Iris pigment epithelial cell (primary cell): ENCODE results near the gene AP3B1.

Experiments
- DNase-seq: peaks from one replicate; pipeline ENCODE4 v3.0.0-alpha.2; 2011; ENCODE audit warnings: low read depth

Gene AP3B1

GRCh38 chr5:78294248-78295034 is at the start of gene AP3B1:
Gene AP3B1 (minus strand): TSS chr5:78294698. CDS start chr5:78294579, 119 bp downstream.
- peak; percentile 98 for DNase-seq

- DNase-seq = no peak
These were observed 46.9 kb upstream of the AP3B1 start for GRCh38 chr5:78341440-78341839.

GRCh38 chr5:78339617-78340436 is 45.3 kb upstream of the AP3B1 start:
- no peak for DNase-seq

GRCh38 chr5:78336698-78337097 is 42.2 kb upstream of the AP3B1 start:
- no peak for DNase-seq

DNA sequence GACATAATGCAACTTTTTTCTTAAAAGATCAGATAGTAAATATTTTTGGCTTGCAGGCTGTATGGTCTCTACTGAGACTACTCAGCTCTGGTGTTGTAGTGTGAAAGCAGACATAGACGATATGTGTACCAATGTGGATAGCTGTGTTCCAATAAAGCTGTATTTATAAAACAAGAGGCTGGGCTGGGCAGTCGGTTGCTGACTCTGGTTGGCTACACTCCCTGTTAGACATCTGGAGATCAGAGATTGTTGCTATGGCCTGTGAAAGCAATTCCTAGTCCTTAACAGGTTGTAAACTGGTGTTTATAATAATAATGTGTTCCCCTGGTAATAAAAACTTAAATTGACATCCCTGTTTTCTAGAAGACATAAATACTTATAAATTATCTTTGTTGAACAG is 41.5 kb upstream of the AP3B1 start:
- DNase-seq = no peak

DNA sequence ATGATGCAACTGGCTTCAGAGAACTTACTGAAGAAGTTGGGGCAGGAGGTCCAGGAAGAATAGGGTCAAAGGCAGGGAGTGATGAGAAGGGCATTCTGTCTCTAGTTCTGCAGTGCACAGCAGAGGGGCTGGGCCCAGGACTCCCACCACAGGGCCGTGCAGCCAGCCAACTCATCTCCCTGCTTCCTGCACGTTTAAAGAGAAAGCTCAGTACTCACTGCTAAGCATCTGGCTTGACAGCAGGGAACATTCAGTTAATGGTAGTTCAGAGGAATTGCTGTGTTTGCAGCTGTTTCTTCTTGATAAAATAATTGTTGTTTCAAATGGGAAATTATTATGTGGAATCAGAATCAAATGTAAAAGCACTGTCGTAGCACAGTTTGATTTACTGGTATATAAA is 40.3 kb upstream of the AP3B1 start:
- no peak for DNase-seq

DNA sequence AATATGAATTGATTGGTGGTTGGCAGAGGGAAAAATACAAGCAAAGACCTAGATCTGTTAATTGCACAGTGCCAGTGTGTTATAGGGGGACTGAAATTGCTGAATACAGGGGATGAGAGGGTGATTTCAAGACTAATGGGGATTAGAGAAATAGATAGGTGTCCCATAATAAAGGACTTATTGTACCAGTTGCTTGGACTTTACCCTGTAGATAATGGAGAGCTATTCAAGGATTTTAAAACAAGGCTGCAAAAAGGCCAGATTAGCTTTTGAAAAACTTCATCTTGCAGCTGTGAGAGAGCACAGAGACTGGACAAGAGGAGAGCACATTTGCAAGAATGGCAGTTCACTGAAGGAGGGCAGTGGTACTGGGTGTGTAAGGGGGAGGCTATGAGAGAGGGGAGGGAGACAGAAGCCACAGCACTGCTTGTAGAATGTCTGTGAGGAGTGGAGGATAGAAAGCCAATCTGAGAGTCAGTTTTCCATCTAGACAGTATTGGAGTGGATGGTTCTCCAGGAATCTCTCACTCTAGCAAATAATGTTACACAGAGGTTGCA is 37.1 kb upstream of the AP3B1 start:
- DNase-seq = no peak

DNA sequence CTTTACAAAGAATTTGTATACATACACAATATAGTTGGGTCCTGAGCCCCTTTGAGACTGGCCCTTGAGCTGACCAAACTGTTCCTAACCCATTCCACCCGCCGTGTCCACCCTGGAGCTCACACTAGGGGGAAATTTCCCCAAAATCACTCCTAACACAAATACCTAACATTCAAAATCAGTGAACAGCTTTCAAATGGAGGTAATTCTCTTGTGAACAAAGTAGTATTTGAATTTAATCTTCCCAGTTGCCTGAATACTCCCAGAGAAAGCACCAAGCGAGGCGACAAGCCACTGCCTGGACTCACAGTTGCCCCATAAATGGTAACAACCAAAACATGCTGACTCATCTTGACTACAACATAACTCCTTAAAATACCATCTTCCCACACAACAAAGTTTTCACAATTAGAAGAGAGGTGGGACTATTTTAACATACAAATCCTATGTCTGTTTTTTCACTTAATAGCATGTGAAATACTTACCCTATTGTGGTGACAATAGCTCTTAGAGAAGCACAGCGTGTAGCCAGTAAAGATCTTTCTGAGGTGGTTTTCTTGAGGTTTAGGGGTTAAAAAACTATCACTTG is 34.2 kb upstream of the AP3B1 start:
- DNase-seq = peak; percentile 51

GRCh38 chr5:78327761-78328510 is 33.4 kb upstream of the AP3B1 start:
- DNase-seq = peak; percentile 17

GRCh38 chr5:78326930-78327329 is 32.4 kb upstream of the AP3B1 start:
- DNase-seq = no peak

DNA sequence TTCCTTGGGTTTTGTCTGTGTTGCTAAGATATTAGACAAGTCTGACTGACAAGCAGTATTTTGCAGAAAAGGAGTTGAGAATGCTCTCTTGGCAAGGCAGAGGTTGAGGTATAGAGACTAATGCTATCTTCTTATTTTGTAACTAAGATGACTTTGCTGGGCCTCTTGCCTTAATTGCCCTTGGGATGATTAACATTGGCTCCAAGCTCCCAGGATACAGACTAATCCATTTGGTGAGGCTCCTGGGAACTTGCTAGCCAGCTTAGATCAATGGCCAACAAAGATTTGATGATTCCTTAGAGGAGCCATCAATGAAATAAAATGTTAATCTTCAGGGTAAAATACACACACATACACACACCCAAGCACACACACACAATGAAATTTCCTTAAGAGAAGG is 28.7 kb upstream of the AP3B1 start:
- DNase-seq = no peak

DNA sequence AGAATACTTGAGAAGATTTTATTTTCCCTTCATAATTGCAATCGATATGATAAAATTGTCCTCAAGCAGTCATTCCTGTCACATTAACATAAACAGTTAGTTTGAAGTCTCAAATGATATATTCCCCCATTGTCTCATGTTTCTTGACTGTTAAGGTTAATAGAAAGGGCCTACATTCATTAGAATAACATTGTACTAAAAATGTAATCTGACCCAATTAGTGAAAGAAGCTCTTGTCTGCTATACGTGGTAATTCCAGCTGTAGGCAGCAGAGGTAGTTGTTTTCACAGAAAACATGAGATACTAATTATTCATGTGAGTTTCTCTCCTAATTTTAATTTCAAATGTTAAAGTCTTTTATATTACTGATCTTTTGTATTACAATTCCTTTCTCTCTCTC is 25.9 kb upstream of the AP3B1 start:
- DNase-seq = peak; percentile 57

GRCh38 chr5:78318337-78318736 is 23.8 kb upstream of the AP3B1 start:
- DNase-seq = no peak

DNA sequence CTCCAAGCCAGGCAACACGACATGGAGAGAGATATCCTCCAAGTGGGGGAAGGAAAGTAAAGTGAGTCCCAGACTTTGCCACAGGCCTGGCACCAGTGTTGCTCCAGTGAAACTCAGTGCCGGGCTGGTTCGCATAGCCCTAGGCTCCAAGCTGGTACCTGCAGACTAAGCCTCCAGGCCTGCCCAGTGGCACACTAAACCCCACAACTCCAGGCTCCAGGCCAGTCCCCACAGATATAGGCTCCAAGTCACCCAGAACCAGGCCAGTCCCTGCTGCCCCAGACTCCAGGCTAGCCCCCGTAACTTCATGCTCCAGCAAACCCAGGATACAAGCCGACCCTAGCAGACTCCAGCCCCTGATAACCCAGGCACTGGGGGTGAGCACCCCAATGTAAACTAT is 23.0 kb upstream of the AP3B1 start:
- no peak for DNase-seq

DNA sequence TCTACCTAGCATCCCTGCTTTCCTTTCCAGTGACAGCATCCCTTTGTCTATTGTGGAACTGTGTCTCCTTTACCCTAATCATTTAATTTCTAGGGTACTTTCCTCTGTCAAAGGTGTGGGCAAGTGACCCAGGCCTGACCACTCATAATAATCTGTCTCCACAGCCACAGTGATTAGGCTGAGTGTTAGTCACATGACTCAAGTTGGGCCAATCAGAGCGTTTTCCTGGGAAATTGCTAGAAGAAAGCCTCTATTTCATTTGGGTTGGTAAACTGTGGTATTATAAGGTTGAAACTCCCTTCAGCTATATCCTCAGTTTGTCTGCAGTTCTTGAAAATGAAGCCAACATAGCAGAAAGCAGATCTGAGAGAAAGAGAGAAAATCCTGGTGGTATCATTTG is 14.2 kb upstream of the AP3B1 start:
- DNase-seq = no peak

- DNase-seq = peak; percentile 16
These were observed 6.1 kb upstream of the AP3B1 start for GRCh38 chr5:78300464-78301045.

DNA sequence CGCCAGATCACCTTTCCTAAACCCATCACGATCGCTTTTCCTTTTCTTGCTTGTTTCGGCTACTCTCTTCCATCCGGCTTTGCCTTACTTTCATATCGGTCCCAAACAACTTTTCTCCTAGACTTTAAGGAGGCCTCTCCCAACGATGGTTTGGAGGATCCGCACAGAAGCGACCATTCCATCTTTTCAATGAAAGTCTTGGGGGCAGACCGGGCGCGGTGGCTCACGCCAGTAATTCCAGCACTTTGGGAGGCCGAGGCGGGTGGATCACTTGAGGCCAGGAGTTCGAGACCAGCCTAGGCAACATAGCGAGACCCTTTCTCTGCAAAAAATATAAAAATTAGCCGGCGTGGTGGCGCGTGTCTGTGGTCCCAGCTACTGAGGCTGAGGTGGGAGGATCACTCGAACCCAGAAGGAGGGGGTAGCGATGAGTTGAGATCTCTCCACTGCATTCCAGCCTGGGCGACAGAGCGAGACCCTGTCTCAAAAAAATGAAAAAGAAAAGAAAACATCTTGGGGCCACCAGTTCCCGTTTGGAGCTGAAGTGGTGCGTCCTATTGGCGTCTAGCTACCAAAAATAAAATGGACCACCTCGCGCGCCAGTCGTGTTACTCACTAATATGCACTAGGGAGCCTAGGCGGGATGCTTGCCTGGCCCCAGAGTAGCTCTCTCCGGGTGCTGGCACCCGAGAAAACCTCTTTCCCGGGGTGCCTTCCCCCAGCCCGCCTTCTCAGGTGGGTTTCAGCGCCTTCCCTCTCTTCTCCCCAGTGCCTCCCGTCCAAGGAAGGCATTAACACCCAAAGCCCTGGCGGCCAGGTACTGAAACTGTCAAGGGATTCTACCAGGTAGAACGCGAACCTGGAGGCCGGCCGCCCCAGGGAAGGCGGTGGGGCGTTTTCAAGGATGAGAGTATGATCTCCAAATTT is 800 bp upstream of the AP3B1 start:
- DNase-seq = peak; percentile 6

GRCh38 chr5:78293851-78294247 is 649 bp downstream of the AP3B1 start:
- DNase-seq = peak; percentile 15

DNA sequence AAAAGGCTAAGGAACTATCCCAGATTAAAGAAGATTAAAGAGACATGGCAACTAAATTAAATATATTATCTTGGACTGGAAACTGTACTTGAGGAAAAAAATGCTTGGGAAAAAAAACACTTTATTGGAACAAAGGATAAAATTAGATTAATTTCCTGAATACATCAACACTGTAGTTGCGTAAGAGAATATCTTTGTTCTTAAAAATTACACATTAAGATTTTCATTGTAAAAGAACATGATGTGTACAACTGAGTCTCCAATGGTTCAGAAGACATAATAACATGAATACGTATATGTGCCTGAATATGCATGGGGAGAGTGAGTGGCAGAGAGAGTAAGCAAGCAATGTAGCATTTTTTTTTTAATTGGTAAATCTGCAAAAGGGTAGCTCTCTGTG is 2.8 kb downstream of the AP3B1 start:
- DNase-seq = no peak

DNA sequence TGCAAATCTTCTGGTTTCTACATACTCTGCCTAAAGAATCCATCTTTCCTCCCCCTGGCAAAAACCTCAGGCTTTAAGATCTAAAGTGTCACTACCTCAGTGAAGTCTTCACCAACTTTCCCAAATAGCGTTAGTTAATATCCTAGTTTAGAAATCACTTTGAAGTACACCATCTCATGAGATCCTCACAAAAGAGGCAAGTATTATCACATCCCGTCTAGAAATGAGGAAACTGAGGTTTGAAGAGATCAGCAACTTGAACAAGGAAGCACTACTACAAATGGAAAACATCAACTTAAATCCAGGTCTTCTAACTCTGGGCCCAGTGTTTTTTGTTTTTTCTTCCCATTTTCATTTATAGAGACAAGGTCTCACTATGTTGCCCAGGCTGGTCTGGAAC is 4.6 kb downstream of the AP3B1 start:
- no peak for DNase-seq
